Activated naive CD8-positive, alpha-beta T cell treated with anti-CD3 and anti-CD28 coated beads, Interleukin-2, amount 50 U/mL, for 24 hours (primary cell): ENCODE data around the gene FNBP1.

Source experiments
- ATAC-seq: fragments of 150-1000 bp; cut with Tn5 transposase; one replicate; pipeline ENCODE4 v1.10.0; 2021
- DNase-seq: peaks from one replicate; pipeline ENCODE4 v3.0.0; 2021
- H3K27ac Mint-ChIP-seq: one replicate; pipeline ENCODE4 v1.8.0; 2021; ENCODE audit warnings: mild to moderate bottlenecking, mixed read lengths
- H3K27me3 Mint-ChIP-seq: one replicate; pipeline ENCODE4 v1.8.0; 2021; ENCODE audit warnings: mixed read lengths
- H3K36me3 Mint-ChIP-seq: one replicate; pipeline ENCODE4 v1.8.0; 2021; ENCODE audit warnings: low read depth, mixed read lengths
- H3K4me1 Mint-ChIP-seq: one replicate; pipeline ENCODE4 v1.8.0; 2021; ENCODE audit warnings: mixed read lengths
- H3K4me3 Mint-ChIP-seq: one replicate; pipeline ENCODE4 v1.8.0; 2021; ENCODE audit warnings: mild to moderate bottlenecking, moderate library complexity, mixed read lengths
- H3K9me3 Mint-ChIP-seq: one replicate; pipeline ENCODE4 v1.8.0; 2021; ENCODE audit warnings: mixed read lengths

FNBP1 gene

GRCh38 chr9:129845373-129845772 lies 197.6 kb downstream of the FNBP1 start:
- H3K9me3 Mint-ChIP-seq = no peaks in the 10 kb centered on the region
- peaks cover 26% of the 10 kb centered on the region for H3K4me1 Mint-ChIP-seq
- H3K36me3 Mint-ChIP-seq = peaks cover 4% of the 10 kb centered on the region
- peak overlapping the region; percentile 29 for H3K27ac Mint-ChIP-seq
- DNase-seq (no peak), ATAC-seq (no peak)
- no peaks in the 10 kb centered on the region for H3K27me3 Mint-ChIP-seq
- no peak overlapping the region for H3K4me3 Mint-ChIP-seq

GRCh38 chr9:129841071-129841470 lies 201.9 kb downstream of the FNBP1 start:
- no peak for DNase-seq
- H3K9me3 Mint-ChIP-seq = no peaks in the 10 kb centered on the region
- ATAC-seq = no peak
- peak overlapping the region; percentile 53 for H3K27ac Mint-ChIP-seq
- peaks cover 65% of the 10 kb centered on the region for H3K4me1 Mint-ChIP-seq
- H3K36me3 Mint-ChIP-seq = peaks cover 2% of the 10 kb centered on the region
- no peak overlapping the region for H3K4me3 Mint-ChIP-seq
- no peaks in the 10 kb centered on the region for H3K27me3 Mint-ChIP-seq

GRCh38 chr9:129840034-129840433 lies 203.0 kb downstream of the FNBP1 start:
- Mint-ChIP-seq H3K36me3 (peaks cover 2% of the 10 kb centered on the region), H3K9me3 (no peaks in the 10 kb centered on the region), H3K27ac (peak overlapping the region; percentile 56), H3K4me3 (no peak overlapping the region), H3K4me1 (peaks cover 64% of the 10 kb centered on the region), H3K27me3 (no peaks in the 10 kb centered on the region)
- DNase-seq = no peak
- ATAC-seq = no peak

- Mint-ChIP-seq H3K27ac (peak overlapping the region; percentile 89), H3K4me3 (peak overlapping the region; percentile 64), H3K4me1 (peaks cover 61% of the 10 kb centered on the region), H3K27me3 (no peaks in the 10 kb centered on the region), H3K36me3 (peaks cover 3% of the 10 kb centered on the region), H3K9me3 (no peaks in the 10 kb centered on the region)
- DNase-seq (no peak), ATAC-seq (no peak)
Measured at GRCh38 chr9:129839324-129840023, 203.5 kb downstream of the FNBP1 start.

GRCh38 chr9:129838707-129839259 lies 204.2 kb downstream of the FNBP1 start:
- Mint-ChIP-seq H3K4me1 (peaks cover 66% of the 10 kb centered on the region), H3K27me3 (no peaks in the 10 kb centered on the region), H3K36me3 (peaks cover 10% of the 10 kb centered on the region), H3K9me3 (no peaks in the 10 kb centered on the region), H3K27ac (peak overlapping the region; percentile 89), H3K4me3 (peak overlapping the region; percentile 64)
- DNase-seq (peak; percentile 34), ATAC-seq (peak; percentile 69)
